B cell (primary cell): Measurements from ENCODE around the gene SLC25A26. TPM values are rescaled to one million over a fixed set of nuclear protein-coding genes. Genes with fewer than 3 reads are reported as not detected.

ENCODE experiments used
- ATAC-seq: fragments of 200-7000 bp; cut with Tn5 transposase; one replicate; pipeline ENCODE4 v1.10.0; 2021; ENCODE audit warnings: low read depth, mild to moderate bottlenecking, moderate number of reproducible peaks, moderate library complexity
- CTCF ChIA-PET: fragments of 350-600 bp; sonication (Branson Sonifier 250); formaldehyde crosslinking; loops from one replicate; lab custom pipeline; 2021; ENCODE audit warnings: antibody characterized with exemption, inconsistent platforms; lab: Charles Lee
- POLR2A ChIA-PET: fragments of 350-600 bp; sonication (Branson Sonifier 250); formaldehyde crosslinking; loops from one replicate; lab custom pipeline; 2021; ENCODE audit warnings: antibody characterized with exemption; lab: Charles Lee
- DNase-seq: peaks from one replicate; pipeline ENCODE4 v3.0.0; 2013
- H2AFZ ChIP-seq: 2 replicates; pipeline ENCODE4 v1.6.1; 2012; ENCODE audit warnings: mild to moderate bottlenecking, low read depth, low read length; ENCODE audit not compliant: insufficient read depth, poor library complexity, severe bottlenecking
- H3K27ac ChIP-seq, 2 donors: 1 replicate in 1 of 2; 2 replicates in 1 of 2; pipeline ENCODE4 v1.5.1; 2012 to 2013; ENCODE audit warnings: low read length in 2 of 2, mild to moderate bottlenecking in 2 of 2, moderate library complexity in 1 of 2
- H3K27me3 ChIP-seq, 4 experiments: fragments of 200-600 bp in 1 of 4; sonication (generic) in 1 of 4; replicated peaks in 1 of 4; 1 replicate in 2 of 4; 2 replicates in 2 of 4; pipeline versions ENCODE4 v1.6.1 to v1.7.0; 2013 to 2016; ENCODE audit warnings: low read length in 3 of 4, mild to moderate bottlenecking in 2 of 4, mixed read lengths in 1 of 4, moderate library complexity in 1 of 4; ENCODE audit not compliant: insufficient read depth in 4 of 4, control insufficient read depth in 3 of 4; ENCODE audit errors: control extremely low read depth in 1 of 4
- H3K36me3 ChIP-seq, 2 experiments: replicated peaks in 1 of 2; 1 replicate in 1 of 2; 2 replicates in 1 of 2; pipeline versions ENCODE4 v1.6.1 to v1.7.1; 2013; ENCODE audit warnings: low read length in 1 of 2; ENCODE audit not compliant: insufficient read depth in 2 of 2, control insufficient read depth in 1 of 2; ENCODE audit errors: control extremely low read depth in 1 of 2, extremely low read depth in 1 of 2
- H3K4me1 ChIP-seq, 2 donors: fragments of 200-600 bp in 1 of 2; sonication (generic) in 1 of 2; 1 replicate in 1 of 2; 2 replicates in 1 of 2; pipeline versions ENCODE4 v1.5.1 to v1.6.1; 2013 to 2017; ENCODE audit warnings: low read length in 2 of 2; ENCODE audit not compliant: control insufficient read depth in 2 of 2, insufficient read depth in 2 of 2
- H3K4me2 ChIP-seq: replicated peaks from 2 replicates; pipeline ENCODE3; 2012; ENCODE audit warnings: mild to moderate bottlenecking, low read depth, low read length; ENCODE audit not compliant: poor library complexity, severe bottlenecking
- H3K4me3 ChIP-seq, 5 experiments: fragments of 200-600 bp in 1 of 5; sonication (generic) in 1 of 5; 1 replicate in 3 of 5; 2 replicates in 2 of 5; pipeline versions ENCODE4 v1.5.1 to v1.7.0; 2011 to 2016; ENCODE audit warnings: low read length in 4 of 5, mild to moderate bottlenecking in 4 of 5, low read depth in 2 of 5, control low read depth in 1 of 5, moderate library complexity in 1 of 5; ENCODE audit not compliant: insufficient read depth in 1 of 5; ENCODE audit errors: control extremely low read depth in 1 of 5, extremely low read depth in 1 of 5
- H3K79me2 ChIP-seq: fragments of 200-600 bp; sonication (generic); one replicate; pipeline ENCODE4 v1.6.0; 2016; ENCODE audit warnings: low read length; ENCODE audit not compliant: control insufficient read depth, insufficient read depth
- H3K9ac ChIP-seq: fragments of 200-600 bp; sonication (generic); 2 replicates; pipeline ENCODE4 v1.6.1; 2017; ENCODE audit warnings: mild to moderate bottlenecking, low read length, moderate library complexity
- H3K9me3 ChIP-seq, 3 donors: one replicate each; pipeline versions ENCODE4 v1.6.1 to v1.7.1; 2013; ENCODE audit warnings: low read length in 2 of 3; ENCODE audit not compliant: control insufficient read depth in 2 of 3, insufficient read depth in 1 of 3; ENCODE audit errors: control extremely low read depth in 1 of 3
- H4K20me1 ChIP-seq: 2 replicates; pipeline ENCODE4 v1.6.0; 2012; ENCODE audit warnings: mild to moderate bottlenecking, low read length; ENCODE audit not compliant: insufficient read depth, control insufficient read depth, poor library complexity, severe bottlenecking
- H3K27ac Mint-ChIP-seq: one replicate; pipeline ENCODE4 v1.8.0; 2021; ENCODE audit warnings: mixed read lengths
- H3K27me3 Mint-ChIP-seq: one replicate; pipeline ENCODE4 v1.8.0; 2021; ENCODE audit warnings: mixed read lengths
- H3K4me1 Mint-ChIP-seq: one replicate; pipeline ENCODE4 v1.8.0; 2021; ENCODE audit warnings: mixed read lengths
- H3K4me3 Mint-ChIP-seq: one replicate; pipeline ENCODE4 v1.8.0; 2021; ENCODE audit warnings: mixed read lengths
- H3K9me3 Mint-ChIP-seq: one replicate; pipeline ENCODE4 v1.8.0; 2022; ENCODE audit warnings: mixed read lengths; ENCODE audit not compliant: insufficient read depth
- EZH2 ChIP-seq: IDR thresholded peaks from 2 replicates; pipeline ENCODE4 v1.6.1; 2012; ENCODE audit warnings: borderline replicate concordance, low read depth, mild to moderate bottlenecking, moderate library complexity, low read length; ENCODE audit not compliant: insufficient read depth, poor library complexity, severe bottlenecking
- WGBS: methylation state at CpG from one replicate; pipeline ENCODE4 v1.1.5; 2013; ENCODE audit warnings: missing lambda C conversion rate; ENCODE audit not compliant: insufficient coverage; 5-methylcytosine and 5-hydroxymethylcytosine counted together
- intact Hi-C: fragments of 100-400 bp; cut with micrococcal nuclease; formaldehyde crosslinking; loops from one replicate; pipeline ENCODE4 v1.10.0; 2022
- polyA plus RNA-seq: library from polyadenylated mRNA; depleted of rRNA; stranded (reverse); fragments of >200 nt; gene quantifications from 2 replicates; pipeline ENCODE4 v1.2.3, GENCODE V29; 2012
- total RNA-seq, 2 donors: library from RNA; stranded (reverse); fragments of 120-200 nt in 1 of 2; gene quantifications; 1 replicate in 1 of 2; 2 replicates in 1 of 2; pipeline versions ENCODE4 v1.2.3 to v1.2.4, GENCODE V29; 2013 to 2022
- TF ChIP-seq, protein P1 (sequence below): fragments of 200-600 bp; IDR thresholded peaks from one replicate; pipeline ENCODE4 v1.8.0; 2022; ENCODE audit warnings: antibody characterized with exemption, mild to moderate bottlenecking

The SLC25A26 gene
- total and polyA plus RNA-seq, 2 donors (not counting 1 experiment from before 2014, with no cell fraction given), result 22.3 to 23.8 TPM

DNA sequence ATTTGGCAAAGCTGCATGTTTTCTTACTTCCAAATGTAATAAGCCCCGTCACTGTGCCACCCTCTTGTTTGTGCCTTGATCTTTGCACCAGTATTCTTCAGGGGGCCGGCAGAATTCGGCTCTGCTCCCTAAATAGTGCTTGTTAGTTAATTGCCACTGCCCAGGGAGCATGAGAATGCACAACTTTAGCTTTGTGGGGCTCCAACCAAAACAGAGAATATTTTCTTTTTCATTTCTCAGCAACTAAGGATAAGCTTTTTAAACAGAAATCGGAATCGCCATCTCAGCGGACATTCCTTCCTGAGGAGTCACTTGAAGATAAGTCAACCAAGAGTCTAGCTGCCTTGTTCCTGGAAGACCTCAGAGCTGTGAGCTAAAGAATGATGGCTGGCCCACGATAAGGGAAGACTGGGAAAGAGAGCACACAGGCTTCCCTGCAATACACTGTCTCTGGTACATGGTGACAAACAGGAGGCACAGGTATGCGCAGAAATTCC, 174.0 kb downstream of the SLC25A26 start:
- Histone ChIP-seq H3K4me2 (peak overlapping the region; percentile 75), H3K4me3 (no peak overlapping the region), H2AFZ (no peak overlapping the region), H3K36me3 (peaks cover 0 to 3% of the 10 kb centered on the region in 2 experiments), H3K9me3 (no peaks in the 10 kb centered on the region), H3K9ac (no peak overlapping the region), H4K20me1 (no peaks in the 10 kb centered on the region), H3K4me1 (peaks cover 33 to 42% of the 10 kb centered on the region in 2 donors), H3K27me3 (no peaks in the 10 kb centered on the region), H3K79me2 (peaks cover 29% of the 10 kb centered on the region), H3K27ac (peak overlapping the region in 1 of 2 donors; percentile 72)
- Mint-ChIP-seq H3K9me3 (no peaks in the 10 kb centered on the region), H3K27me3 (no peaks in the 10 kb centered on the region), H3K27ac (peak overlapping the region; percentile 92), H3K4me3 (peak overlapping the region; percentile 92), H3K4me1 (peaks cover 47% of the 10 kb centered on the region)
- ATAC-seq (no peak), DNase-seq (no peak)
- ChIA-PET CTCF (interaction anchor here (0.8 to 5.1 kb wide), 7 partner anchors 8 to 422 kb away, joined by 3 to 31 read pairs (median 3); no protein-coding TSS in a partner anchor), POLR2A (no interaction called here)
- TF ChIP-seq EZH2, result no peak
- TF ChIP-seq, protein P1, sequence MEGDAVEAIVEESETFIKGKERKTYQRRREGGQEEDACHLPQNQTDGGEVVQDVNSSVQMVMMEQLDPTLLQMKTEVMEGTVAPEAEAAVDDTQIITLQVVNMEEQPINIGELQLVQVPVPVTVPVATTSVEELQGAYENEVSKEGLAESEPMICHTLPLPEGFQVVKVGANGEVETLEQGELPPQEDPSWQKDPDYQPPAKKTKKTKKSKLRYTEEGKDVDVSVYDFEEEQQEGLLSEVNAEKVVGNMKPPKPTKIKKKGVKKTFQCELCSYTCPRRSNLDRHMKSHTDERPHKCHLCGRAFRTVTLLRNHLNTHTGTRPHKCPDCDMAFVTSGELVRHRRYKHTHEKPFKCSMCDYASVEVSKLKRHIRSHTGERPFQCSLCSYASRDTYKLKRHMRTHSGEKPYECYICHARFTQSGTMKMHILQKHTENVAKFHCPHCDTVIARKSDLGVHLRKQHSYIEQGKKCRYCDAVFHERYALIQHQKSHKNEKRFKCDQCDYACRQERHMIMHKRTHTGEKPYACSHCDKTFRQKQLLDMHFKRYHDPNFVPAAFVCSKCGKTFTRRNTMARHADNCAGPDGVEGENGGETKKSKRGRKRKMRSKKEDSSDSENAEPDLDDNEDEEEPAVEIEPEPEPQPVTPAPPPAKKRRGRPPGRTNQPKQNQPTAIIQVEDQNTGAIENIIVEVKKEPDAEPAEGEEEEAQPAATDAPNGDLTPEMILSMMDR, result no peak
- WGBS, result 99% methylated on average over 8 of the region's 8 CpGs
- intact Hi-C loops, result loop anchor here (1.0 to 5.0 kb wide), 4 partner anchors 8 to 172 kb away; partner anchors contain the start of genes LRIG1 and SLC25A26

DNA sequence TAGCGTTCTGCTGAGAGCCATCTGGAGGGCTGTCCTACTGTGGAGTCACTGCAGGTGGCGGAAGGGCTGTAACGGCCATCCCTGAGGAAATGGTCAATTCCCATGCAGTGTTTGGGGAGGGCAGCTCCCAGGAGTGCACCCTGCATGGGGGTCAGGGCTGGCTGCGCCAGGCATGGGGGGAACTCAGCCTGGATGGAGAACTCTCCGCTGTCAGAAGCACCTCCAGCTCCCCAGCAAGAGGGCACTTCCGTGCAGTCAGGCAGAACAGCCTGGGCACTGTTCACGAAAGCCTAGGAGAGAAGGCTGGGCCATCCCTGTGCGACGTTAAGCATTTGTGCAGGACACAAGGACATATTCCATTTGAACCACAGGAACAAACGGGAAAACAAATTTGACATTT, 174.8 kb downstream of the SLC25A26 start:
- H3K4me2 ChIP-seq, result no peak overlapping the region
- intact Hi-C loops, result no loop called here
- H4K20me1 ChIP-seq, result no peaks in the 10 kb centered on the region
- Mint-ChIP-seq H3K4me3 (no peak overlapping the region), H3K9me3 (no peaks in the 10 kb centered on the region), H3K4me1 (peaks cover 40% of the 10 kb centered on the region), H3K27ac (no peak overlapping the region), H3K27me3 (no peaks in the 10 kb centered on the region)
- ChIA-PET POLR2A (no interaction called here), CTCF (no interaction called here)
- H2AFZ ChIP-seq, result no peak overlapping the region
- TF ChIP-seq EZH2, result no peak
- TF ChIP-seq, protein P1, result no peak
- no peak overlapping the region for H3K9ac ChIP-seq
- no peak overlapping the region for H3K27ac ChIP-seq
- 95% methylated on average over 10 of the region's 10 CpGs for WGBS
- H3K36me3 ChIP-seq, result peaks cover 0 to 3% of the 10 kb centered on the region in 2 experiments
- H3K27me3 ChIP-seq, result no peaks in the 10 kb centered on the region
- DNase-seq, result no peak
- no peak for ATAC-seq
- no peak overlapping the region for H3K4me3 ChIP-seq
- peaks cover 24% of the 10 kb centered on the region for H3K79me2 ChIP-seq
- H3K4me1 ChIP-seq, result peaks cover 28 to 34% of the 10 kb centered on the region in 2 donors
- no peaks in the 10 kb centered on the region for H3K9me3 ChIP-seq
